Parathyroid adenoma (tissue), 2 donors: Measurements from ENCODE around the gene SIAH1.
"Not testable (repeated sequence)": the region's sequence is repeated elsewhere in the genome, so short reads cannot be mapped to it uniquely, and the experiment has no call there.

Experiments used
- H2AFZ ChIP-seq: fragments of 300-600 bp; sonication (generic); one replicate; pipeline ENCODE4 v1.7.0; 2017; ENCODE audit warnings: antibody characterized with exemption, mild to moderate bottlenecking
- H3K27ac ChIP-seq: fragments of 300-600 bp; sonication (generic); one replicate; pipeline ENCODE4 v1.7.0; 2017
- H3K27me3 ChIP-seq: fragments of 300-600 bp; sonication (generic); one replicate; pipeline ENCODE4 v1.7.0; 2017; ENCODE audit warnings: low read length; ENCODE audit not compliant: control insufficient read depth, insufficient read depth
- H3K36me3 ChIP-seq: fragments of 300-600 bp; sonication (generic); one replicate; pipeline ENCODE4 v1.7.0; 2017; ENCODE audit warnings: low read length; ENCODE audit not compliant: control insufficient read depth, insufficient read depth
- H3K4me1 ChIP-seq: fragments of 300-600 bp; sonication (generic); one replicate; pipeline ENCODE4 v1.7.0; 2017; ENCODE audit warnings: control low read depth
- H3K4me2 ChIP-seq: fragments of 300-600 bp; sonication (generic); one replicate; pipeline ENCODE4 v1.7.0; 2017; ENCODE audit warnings: low read length
- H3K4me3 ChIP-seq: fragments of 300-600 bp; sonication (generic); one replicate; pipeline ENCODE4 v1.7.0; 2017; ENCODE audit warnings: low read depth, low read length
- H3K79me2 ChIP-seq: fragments of 300-600 bp; sonication (generic); one replicate; pipeline ENCODE4 v1.7.0; 2017; ENCODE audit warnings: control low read depth
- H3K9ac ChIP-seq: fragments of 300-600 bp; sonication (generic); one replicate; pipeline ENCODE4 v1.7.0; 2017; ENCODE audit warnings: mild to moderate bottlenecking
- H3K9me3 ChIP-seq: fragments of 300-600 bp; sonication (generic); one replicate; pipeline ENCODE4 v1.7.0; 2017; ENCODE audit warnings: low read length; ENCODE audit not compliant: control insufficient read depth
- TF ChIP-seq, protein P1 (sequence below): fragments of 300-600 bp; sonication (generic); IDR thresholded peaks from one replicate; pipeline ENCODE4 v1.7.0; 2017; ENCODE audit warnings: antibody characterized with exemption, mild to moderate bottlenecking
- donor health status: primary hyperparathyroidism.

The SIAH1 gene

DNA sequence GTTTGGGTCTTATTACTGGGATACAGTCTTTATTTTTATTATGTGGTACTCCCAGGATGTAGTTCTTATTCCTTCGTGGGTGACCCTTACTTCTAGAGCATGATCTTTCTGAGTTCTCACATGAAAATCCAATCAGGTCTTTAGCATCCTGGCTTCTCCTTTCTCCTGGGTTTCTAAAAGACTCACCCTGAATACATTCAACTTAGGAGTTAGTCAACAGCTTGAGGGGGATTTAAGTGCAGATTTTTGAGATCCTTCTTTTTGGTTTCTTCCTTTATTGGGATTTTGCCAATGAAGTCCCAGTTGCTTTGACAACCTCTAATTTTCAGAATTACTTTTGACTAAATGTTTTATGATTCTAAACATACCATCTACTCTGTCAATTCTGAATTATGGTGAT, 68.2 kb downstream of the SIAH1 start:
- no peaks in the 10 kb centered on the region for H3K36me3 ChIP-seq
- H3K27me3 ChIP-seq, result no peaks in the 10 kb centered on the region
- H3K4me1 ChIP-seq, result peaks cover 10% of the 10 kb centered on the region
- no peaks in the 10 kb centered on the region for H3K9me3 ChIP-seq
- TF ChIP-seq, protein P1, sequence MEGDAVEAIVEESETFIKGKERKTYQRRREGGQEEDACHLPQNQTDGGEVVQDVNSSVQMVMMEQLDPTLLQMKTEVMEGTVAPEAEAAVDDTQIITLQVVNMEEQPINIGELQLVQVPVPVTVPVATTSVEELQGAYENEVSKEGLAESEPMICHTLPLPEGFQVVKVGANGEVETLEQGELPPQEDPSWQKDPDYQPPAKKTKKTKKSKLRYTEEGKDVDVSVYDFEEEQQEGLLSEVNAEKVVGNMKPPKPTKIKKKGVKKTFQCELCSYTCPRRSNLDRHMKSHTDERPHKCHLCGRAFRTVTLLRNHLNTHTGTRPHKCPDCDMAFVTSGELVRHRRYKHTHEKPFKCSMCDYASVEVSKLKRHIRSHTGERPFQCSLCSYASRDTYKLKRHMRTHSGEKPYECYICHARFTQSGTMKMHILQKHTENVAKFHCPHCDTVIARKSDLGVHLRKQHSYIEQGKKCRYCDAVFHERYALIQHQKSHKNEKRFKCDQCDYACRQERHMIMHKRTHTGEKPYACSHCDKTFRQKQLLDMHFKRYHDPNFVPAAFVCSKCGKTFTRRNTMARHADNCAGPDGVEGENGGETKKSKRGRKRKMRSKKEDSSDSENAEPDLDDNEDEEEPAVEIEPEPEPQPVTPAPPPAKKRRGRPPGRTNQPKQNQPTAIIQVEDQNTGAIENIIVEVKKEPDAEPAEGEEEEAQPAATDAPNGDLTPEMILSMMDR, result no peak
- H3K9ac ChIP-seq, result no peak overlapping the region
- H3K4me2 ChIP-seq, result no peak overlapping the region
- peaks cover 14% of the 10 kb centered on the region for H3K79me2 ChIP-seq
- no peak overlapping the region for H2AFZ ChIP-seq
- H3K27ac ChIP-seq, result no peak overlapping the region
- H3K4me3 ChIP-seq, result no peak overlapping the region

DNA sequence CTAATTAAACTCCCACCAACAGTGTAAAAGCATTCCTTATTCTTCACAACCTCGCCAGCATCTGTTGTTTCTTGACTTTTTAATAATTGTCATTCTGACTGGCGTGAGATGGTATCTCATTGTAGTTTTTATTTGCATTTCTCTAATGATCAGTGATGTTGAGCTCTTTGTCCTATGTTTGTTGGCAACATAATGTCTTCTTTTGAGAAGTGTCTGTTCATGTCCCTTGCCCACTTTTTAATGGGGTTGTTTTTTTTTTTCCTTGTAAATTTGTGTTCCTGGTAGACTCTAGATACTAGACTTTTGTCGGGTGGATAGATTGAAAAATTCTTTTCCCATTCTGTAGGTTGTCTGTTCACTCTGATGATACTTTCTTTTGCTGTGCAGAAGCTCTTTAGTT, 71.3 kb downstream of the SIAH1 start:
- H3K4me3 ChIP-seq, H3K4me2 ChIP-seq, H3K9ac ChIP-seq, H2AFZ ChIP-seq, H3K36me3 ChIP-seq, H3K9me3 ChIP-seq, H3K27ac ChIP-seq, H3K4me1 ChIP-seq, H3K27me3 ChIP-seq: not testable (repeated sequence)
- peaks cover 20% of the 10 kb centered on the region for H3K79me2 ChIP-seq

DNA sequence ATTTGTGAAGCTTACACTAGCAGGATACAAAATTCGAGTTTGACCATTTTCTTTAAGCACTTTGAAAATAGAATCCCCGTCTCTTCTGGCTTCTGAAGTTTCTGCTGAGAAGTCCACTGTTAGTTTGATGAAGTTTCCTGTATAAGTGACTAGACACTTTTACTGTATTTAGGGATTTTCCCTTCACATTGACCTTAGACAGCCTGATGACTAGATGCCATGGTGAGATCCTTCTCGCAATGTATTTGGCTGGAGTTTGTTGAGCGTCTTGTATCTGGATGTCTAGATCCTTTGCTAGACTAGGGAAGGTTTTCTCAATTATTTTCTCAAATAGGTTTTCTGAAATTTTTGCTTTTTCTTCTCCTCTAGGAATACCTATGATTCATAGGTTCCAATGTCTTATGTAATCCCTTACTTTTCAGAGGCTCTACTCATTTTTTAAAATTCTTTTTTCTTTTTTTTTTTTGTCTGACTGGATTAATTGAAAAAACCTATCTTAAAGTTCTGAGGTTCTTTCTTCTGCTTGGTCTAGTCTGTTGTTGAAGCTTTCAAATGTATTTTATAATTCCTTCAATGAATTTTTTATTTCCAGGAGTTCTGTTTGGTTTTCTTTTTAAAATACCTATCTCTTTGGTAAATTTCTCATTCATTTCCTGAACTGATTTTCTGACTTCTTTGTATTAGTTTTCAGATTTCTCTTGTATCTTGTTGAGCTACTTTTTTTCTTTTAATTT, 74.1 kb downstream of the SIAH1 start:
- no peak overlapping the region for H3K4me3 ChIP-seq
- H3K79me2 ChIP-seq, result peaks cover 23% of the 10 kb centered on the region
- no peaks in the 10 kb centered on the region for H3K9me3 ChIP-seq
- H3K4me2 ChIP-seq, result no peak overlapping the region
- no peak overlapping the region for H3K27ac ChIP-seq
- TF ChIP-seq, protein P1, result no peak
- no peak overlapping the region for H3K9ac ChIP-seq
- H3K36me3 ChIP-seq, result no peaks in the 10 kb centered on the region
- H3K4me1 ChIP-seq, result peaks cover 4% of the 10 kb centered on the region
- H2AFZ ChIP-seq, result no peak overlapping the region
- no peaks in the 10 kb centered on the region for H3K27me3 ChIP-seq
